HG02840 (cell line): Measurements from ENCODE around the gene DOP1A.
"Not testable (repeated sequence)": the region's sequence is repeated elsewhere in the genome, so short reads cannot be mapped to it uniquely, and the experiment has no call there.

Experiments
- ATAC-seq: cut with Tn5 transposase; IDR thresholded peaks from one replicate; pipeline ENCODE4 v1.9.1; 2021; ENCODE audit warnings: mild to moderate bottlenecking, moderate library complexity, moderate number of reproducible peaks; ENCODE audit not compliant: unreplicated experiment, low FRiP score

Gene DOP1A

DNA sequence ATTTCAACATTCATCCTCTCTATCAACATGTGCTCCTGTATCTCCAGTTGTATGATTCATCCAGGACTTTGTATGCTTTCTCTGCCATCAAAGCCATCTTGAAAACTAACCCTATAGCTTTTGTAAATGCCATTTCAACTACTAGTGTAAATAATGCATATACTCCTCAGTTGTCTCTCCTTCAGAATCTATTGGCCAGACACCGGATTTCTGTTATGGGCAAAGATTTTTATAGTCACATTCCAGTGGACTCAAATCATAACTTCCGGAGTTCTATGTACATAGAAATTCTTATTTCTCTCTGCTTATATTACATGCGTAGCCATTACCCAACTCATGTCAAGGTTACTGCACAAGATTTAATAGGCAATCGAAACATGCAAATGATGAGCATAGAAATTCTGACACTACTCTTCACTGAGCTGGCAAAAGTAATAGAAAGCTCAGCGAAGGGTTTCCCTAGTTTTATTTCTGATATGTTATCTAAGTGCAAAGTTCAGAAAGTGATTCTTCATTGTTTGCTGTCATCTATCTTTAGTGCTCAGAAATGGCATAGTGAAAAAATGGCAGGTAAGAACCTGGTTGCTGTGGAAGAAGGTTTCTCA, 70.7 kb downstream of the DOP1A start:
- no peak for ATAC-seq

GRCh38 chr6:83138758-83139157, 71.3 kb downstream of the DOP1A start:
- ATAC-seq, result no peak

- no peak for ATAC-seq
Measured at GRCh38 chr6:83151114-83151513, 83.6 kb downstream of the DOP1A start.

- no peak for ATAC-seq
Measured at GRCh38 chr6:83152913-83153312, 85.4 kb downstream of the DOP1A start.

DNA sequence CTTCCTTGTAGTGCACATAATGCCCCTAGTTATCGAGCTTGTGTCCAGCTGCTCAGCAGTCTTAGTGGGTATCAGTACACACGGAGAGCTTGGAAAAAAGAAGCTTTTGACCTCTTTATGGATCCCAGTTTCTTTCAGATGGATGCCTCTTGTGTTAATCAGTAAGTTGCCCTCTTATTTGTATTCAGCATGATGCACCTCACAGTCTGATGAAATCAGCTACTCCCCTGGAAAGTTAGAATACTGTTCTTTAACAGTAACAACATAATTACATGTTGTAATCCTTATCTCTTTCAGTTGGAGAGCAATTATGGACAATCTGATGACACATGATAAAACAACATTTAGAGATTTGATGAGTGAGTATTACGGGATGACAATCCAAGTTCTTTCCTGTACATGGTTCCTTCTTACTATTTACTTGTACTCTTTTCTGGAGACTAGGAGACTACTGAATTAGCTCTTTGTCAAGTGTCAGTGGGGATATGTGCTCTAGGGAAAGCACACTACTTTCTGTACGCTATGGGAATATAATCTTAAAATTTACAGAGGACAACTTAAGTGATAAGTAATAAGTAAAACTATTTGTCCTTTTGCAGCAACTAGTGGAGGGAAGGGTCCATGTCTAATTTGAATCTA, 86.5 kb downstream of the DOP1A start:
- no peak for ATAC-seq

GRCh38 chr6:83155794-83156193, 88.3 kb downstream of the DOP1A start:
- ATAC-seq, result no peak

DNA sequence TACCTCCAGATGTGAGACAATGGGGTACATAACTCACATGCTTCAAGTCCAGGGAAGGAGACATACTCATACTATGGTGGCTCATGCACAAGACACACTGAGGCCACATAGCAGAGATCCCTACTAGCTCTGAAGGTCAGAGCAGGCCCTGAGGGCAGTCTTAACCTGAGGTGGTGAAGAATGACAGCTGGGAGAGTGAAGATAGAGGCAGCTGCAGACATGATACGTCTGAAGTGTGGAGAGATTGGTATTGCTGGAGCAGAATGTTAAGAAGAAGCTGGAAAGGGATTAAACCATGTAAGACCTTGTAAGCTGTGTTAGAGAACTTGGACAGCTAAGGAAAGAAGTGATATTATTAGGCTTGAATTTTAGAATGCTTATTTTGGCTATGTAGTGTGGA, 92.7 kb downstream of the DOP1A start:
- no peak for ATAC-seq

DNA sequence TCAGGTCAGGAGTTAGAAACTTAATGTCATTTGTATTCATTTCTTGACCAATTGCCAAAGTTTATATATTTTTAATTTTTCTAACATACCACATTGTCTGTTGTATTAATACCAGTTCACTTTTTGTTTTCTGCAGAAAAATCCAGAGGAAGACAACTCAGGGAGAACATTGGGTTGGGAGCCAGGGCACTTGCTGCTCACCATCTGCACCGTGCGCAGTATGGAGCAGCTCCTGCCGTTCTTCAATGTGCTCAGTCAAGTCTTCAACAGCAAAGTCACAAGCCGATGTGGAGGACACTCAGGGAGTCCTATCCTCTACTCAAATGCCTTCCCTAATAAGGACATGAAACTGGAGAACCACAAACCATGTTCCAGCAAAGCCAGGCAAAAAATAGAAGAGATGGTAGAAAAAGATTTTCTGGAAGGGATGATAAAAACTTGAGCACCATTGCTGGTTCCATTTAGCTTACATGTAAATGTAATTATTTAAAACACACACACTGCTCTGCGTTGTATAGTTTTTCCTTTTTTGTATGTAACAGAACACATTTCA, 100.3 kb downstream of the DOP1A start:
- ATAC-seq, result no peak

- no peak for ATAC-seq
Measured at GRCh38 chr6:83168556-83168955, 101.1 kb downstream of the DOP1A start.

DNA sequence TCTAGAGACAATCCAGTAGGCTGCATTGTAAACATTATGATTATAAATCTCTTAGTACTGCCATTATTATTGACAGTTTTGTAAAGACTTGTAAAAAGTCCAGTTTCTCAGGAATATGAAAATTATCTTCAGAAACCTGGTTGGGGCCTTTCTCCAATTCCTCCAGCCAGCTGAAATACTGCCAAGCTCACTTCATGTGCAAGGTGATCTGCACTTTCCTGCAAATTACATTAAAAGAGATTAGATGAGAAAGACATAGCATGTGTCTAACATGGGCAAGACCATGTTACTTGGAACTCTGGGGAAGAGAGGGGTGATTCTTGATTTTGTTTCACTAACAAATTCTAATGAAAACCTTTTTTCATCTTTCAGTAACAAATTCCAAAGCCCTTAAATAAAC, 101.6 kb downstream of the DOP1A start:
- ATAC-seq, result no peak

DNA sequence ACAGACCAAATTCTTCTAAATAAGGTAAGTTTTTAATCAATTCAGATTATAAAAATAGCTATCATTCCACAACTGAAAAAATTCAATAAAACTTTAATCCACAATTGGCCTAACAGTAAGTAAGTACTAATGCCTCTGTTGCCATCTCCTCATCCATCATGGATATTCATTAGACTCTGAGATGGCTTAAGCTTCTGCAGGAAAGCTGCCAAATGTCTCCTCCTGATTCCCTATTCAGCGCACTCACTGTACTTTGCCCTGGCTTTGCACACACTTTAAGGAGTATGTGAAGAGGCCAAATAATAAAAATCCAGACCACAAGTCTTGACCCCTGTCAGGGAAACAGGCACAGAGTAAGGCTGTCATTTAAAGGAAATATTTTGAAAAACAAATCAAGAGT, 102.0 kb downstream of the DOP1A start:
- no peak for ATAC-seq

GRCh38 chr6:83176246-83176645, 108.8 kb downstream of the DOP1A start:
- no peak for ATAC-seq

- ATAC-seq, result no peak
Measured at GRCh38 chr6:83180426-83180950, 113.0 kb downstream of the DOP1A start.

- no peak for ATAC-seq
Measured at GRCh38 chr6:83182114-83182513, 114.6 kb downstream of the DOP1A start.

DNA sequence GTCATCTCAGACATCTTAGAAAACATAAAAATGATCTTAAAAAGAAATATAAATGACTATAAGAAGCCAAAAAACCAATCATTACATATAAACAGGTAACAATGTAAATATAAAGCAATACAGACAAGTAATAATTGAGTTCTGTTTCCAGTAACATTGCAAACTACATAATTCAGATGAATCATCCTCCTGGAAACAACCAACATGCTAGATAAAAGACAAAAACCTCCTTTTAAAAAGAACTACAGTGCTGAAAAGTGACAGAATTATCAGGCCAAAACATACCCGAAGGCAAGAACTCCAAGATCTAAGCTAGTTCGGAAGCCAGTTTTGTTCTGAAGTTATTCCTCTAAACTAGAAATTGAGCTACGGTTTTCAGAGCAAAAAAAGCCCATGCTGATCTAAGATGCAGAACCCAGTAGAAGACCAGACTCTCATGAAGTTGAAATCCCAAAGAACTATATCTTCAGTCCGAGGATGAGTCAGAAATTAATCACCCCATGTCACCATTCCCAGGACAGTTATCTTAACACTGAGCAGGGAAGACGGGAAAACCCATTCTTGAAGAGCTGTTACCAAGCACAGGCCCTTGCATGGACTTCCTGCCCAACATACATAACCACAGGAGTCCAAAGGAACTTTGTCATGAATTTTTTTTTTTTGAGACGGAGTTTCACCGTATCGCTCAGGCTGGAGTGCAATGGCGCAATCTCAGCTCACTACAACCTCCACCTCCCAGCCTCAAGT, 115.8 kb downstream of the DOP1A start:
- no peak for ATAC-seq

GRCh38 chr6:83185096-83185495, 117.6 kb downstream of the DOP1A start:
- no peak for ATAC-seq

- ATAC-seq, result no peak
Measured at GRCh38 chr6:83188501-83188900, 121.0 kb downstream of the DOP1A start.

DNA sequence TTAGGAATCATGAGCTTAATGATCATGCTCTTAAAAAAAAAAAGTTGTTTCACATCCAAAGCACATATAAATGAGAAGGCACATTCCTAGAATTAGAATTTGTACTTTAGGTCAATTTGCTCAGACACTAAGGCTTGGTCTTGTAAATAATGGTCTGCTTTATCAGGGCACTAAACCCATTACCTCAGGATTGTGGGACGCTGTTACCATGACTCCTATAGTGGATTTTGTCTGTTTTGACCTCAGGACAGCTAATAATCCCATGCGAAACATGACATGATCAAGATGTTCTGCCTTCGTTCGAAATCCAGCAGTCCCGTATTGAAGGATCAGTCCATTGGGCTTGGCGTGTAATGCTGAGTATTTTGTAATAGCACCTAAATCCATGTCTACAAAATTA, 123.2 kb downstream of the DOP1A start:
- no peak for ATAC-seq

DNA sequence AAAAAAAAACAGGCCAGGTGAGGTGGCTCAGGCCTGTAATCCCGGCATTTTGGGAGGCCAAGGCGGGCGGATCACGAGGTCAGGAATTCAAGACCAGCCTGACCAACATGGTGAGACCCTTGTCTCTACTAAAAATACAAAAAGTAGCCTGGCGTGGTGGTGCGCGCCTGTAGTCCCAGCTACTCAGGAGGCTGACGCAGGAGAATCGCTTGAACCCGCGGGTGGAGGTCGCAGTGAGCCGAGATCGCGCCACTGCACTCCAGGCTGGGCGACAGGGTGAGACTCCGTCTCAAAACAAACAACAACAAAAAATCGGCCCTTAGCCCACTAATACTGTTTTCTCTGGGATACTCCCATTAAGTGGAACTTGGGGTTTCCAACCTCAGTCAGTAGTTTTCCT, 124.5 kb downstream of the DOP1A start:
- ATAC-seq, result not testable (repeated sequence)

- peak; percentile 3 for ATAC-seq
Measured at GRCh38 chr6:83192456-83192855, 125.0 kb downstream of the DOP1A start.
